H1 (cell line): Measurements from ENCODE around the gene ACACA. TPM values are rescaled to one million over a fixed set of nuclear protein-coding genes. Genes with fewer than 3 reads are reported as not detected.

ENCODE experiments used
- CTBP2 ChIP-seq: IDR thresholded peaks from 2 replicates; pipeline ENCODE4 v1.7.0; 2011; ENCODE audit warnings: borderline replicate concordance, mild to moderate bottlenecking, moderate library complexity, mixed read lengths, low read length; ENCODE audit not compliant: insufficient read depth, insufficient read length
- EP300 ChIP-seq, 2 experiments: IDR thresholded peaks; 1 replicate in 1 of 2; 2 replicates in 1 of 2; pipeline ENCODE4 v1.6.1; 2011 to 2012; ENCODE audit warnings: low read depth in 2 of 2, low read length in 2 of 2, mild to moderate bottlenecking in 2 of 2, borderline replicate concordance in 1 of 2, inconsistent platforms in 1 of 2, moderate library complexity in 1 of 2
- JUN ChIP-seq: IDR thresholded peaks from 2 replicates; pipeline ENCODE4 v1.6.1; 2011; ENCODE audit warnings: low read depth, mild to moderate bottlenecking, improper control_type of control experiment, low read length
- KDM5A ChIP-seq: fragments of 200-600 bp; IDR thresholded peaks from 2 replicates; pipeline ENCODE4 v1.7.1; 2012; ENCODE audit warnings: mild to moderate bottlenecking, low read length, inconsistent platforms, mixed read lengths
- SP4 ChIP-seq: IDR thresholded peaks from 2 replicates; pipeline ENCODE4 v1.6.1; 2012; ENCODE audit warnings: low read length, inconsistent platforms
- polyA plus RNA-seq, 7 experiments: library from polyadenylated mRNA; depleted of rRNA in 3 of 7; stranded (reverse) in 5 of 7; unstranded in 2 of 7; fragments of >200 nt in 5 of 7; fragments of 200-250 nt in 2 of 7; gene quantifications; 1 replicate in 5 of 7; 2 replicates in 1 of 7; 4 replicates in 1 of 7; pipeline versions ENCODE4 v1.2.1 to v1.2.3, GENCODE V29; 2011 to 2013; ENCODE audit warnings: missing spikeins in 2 of 7, mixed read lengths in 2 of 7
- total RNA-seq: library from RNA; stranded (reverse); fragmentation: NEBNext Ultra II Directional; extraction: Animal tissue kit (Norgen Biotek cat#: 25700); gene quantifications from 2 replicates; pipeline ENCODE4 v1.2.1, GENCODE V29; 2021

Gene ACACA
- total and polyA plus RNA-seq, 2 of the 8 experiments (the other 6 are each of a cell fraction or from before 2014, with no cell fraction given): 74.0 to 160 TPM

DNA sequence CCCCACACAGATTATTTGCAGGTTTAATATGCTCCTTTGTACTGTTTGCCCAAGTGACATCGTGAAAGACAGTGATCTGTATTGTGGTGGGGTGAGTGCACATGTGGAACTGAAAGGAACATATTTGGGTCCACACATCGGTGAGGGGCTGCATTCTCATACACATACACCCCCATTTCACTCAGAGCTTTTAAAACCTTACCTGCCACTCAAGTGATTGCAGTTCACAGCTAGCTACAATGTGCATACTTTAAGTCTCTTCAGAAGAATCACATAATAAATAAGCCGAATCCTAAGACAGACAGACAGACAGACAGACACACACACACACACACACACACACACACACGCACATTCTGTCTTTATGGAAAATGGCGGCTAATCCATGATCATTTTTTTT lies 355.3 kb downstream of the ACACA start (continued):
- no peak for TF ChIP-seq KDM5A
- no peak for TF ChIP-seq CTBP2
- TF ChIP-seq EP300 (IDR thresholded peaks at IDR 0.05; ENCODE audit: borderline replicate concordance in 1 of 2, low read depth in 2 of 2, low read length in 2 of 2): no peak
- TF ChIP-seq JUN: no peak
- TF ChIP-seq SP4: no peak
- TF ChIP-seq, all 59 proteins: peak for 0
